GM21360 (cell line): ENCODE measurements around the gene GIMAP2.
A peak's percentile ranks its signal among the peaks of the same experiment; 100 is the strongest.
"Not testable (repeated sequence)": the region's sequence is repeated elsewhere in the genome, so short reads cannot be mapped to it uniquely, and the experiment has no call there.

Experiments used
- ATAC-seq: cut with Tn5 transposase; IDR thresholded peaks from one replicate; pipeline ENCODE4 v1.9.1; 2021; ENCODE audit warnings: mild to moderate bottlenecking, moderate library complexity; ENCODE audit not compliant: unreplicated experiment

GIMAP2 gene

DNA sequence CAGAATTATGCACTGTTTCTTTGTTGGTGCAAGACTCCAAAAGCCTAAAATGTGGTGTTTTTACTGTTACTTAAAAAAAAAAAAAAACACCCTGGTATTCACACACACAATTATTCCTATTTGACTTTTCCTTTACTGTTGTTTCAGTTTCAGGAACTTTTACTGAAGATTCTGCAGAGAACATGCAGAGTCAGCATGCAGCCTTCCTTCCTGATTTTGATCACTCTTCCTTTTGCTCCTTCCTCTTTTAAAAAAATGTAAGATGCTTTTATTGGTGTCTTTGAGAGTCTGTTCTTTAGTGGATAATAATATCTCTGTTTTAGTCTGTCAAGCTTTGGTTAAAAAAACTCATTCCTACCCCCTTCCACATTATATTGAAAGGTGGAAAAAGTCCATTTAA is 9.2 kb upstream of the GIMAP2 start:
- not testable (repeated sequence) for ATAC-seq

DNA sequence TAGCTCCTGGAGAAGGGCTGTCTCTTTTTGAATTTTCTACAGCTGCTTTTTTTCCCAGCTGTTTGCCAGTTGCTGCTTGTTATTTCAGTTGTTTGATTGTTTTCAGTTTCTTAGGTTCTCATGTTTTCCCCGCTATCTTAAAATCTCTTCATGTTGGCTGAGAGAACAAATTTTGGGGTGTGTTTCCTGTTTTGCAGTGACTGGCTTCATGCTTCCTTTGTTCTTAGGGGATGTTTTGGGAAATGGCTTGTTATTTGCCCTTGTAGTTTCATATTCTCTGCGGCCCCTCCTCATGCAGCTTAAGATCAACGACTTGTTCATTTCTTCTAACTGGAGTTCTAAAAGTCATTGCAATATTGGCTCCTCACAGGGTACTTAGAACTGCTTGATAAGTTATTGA is 8.7 kb upstream of the GIMAP2 start:
- not testable (repeated sequence) for ATAC-seq

DNA sequence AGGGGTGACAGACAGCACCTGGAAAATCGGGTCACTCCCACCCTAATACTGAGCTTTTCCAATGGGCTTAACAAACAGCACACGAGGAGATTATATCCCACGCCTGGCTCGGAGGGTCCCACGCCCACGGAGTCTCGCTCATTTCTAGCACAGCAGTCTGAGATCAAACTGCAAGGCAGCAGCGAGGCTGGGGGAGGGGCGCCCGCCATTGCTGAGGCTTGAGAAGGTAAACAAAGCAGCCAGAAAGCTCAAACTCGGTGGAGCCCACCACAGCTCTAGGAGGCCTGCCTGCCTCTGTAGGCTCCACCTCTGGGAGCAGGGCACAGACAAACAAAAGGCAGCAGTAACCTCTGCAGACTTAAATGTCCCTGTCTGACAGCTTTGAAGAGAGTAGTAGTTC is 6.9 kb upstream of the GIMAP2 start:
- ATAC-seq = not testable (repeated sequence)

DNA sequence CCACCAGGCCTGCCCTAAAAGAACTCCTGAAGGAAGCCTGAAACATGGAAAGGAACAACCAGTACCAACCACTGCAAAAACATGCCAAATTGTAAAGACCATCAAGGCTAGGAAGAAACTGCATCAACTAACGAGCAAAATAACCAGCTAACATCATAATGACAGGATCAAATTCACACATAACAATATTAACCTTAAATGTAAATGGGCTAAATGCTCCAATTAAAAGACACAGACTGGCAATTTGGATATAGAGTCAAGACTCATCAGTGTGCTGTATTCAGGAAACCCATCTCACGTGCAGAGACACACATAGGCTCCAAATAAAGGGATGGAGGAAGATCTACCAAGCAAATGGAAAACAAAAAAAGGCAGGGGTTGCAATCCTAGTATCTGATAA is 5.1 kb upstream of the GIMAP2 start:
- not testable (repeated sequence) for ATAC-seq

DNA sequence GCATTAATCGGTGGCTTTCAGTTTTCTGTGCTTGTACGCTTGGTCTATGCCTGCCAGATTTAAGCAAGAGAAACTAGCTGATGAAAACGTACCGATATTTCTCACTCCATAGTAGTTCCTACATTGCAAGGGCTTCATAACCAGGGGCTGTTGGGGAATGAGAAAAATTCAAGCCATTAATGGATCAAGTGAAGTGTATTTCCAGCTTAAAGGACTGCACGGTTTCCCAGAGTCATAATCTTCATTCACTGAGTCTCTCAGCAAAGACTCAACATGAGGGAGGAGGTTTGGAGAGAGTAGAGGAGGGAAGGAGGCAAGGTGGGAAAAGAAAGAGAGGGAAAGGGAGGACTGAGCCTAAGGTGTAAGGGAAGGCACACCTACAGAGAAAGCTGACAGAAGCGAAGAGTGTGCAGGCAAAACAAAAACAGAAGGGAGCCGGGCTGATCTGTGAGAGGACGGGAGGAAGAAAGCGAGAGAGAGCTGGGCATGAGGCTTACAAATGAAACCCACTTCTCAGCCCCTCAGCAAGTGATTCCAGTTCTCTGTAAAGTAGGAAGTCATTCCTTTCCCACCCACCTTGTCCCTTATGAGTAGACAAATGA is 625 bp downstream of the GIMAP2 start:
- peak; percentile 32 for ATAC-seq

DNA sequence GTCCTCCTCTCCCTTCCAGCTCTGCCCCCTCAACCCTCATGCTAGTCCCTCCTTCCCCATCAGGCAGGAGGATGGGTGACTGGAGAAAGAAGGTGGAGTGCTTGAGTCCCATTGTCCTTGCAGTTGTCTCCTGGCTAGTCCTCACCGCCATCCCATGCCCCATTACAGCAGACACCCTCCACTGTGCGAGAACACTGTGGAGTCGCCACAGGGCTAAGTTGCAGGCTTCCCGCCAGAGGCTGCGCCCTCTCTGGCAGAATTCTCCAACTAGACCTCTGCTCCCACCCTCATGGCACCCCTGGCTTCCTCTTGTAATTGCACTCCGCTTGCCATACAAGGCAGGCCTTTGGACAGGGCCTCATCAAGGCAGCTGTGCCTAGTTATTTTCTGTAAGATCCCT is 3.1 kb downstream of the GIMAP2 start:
- no peak for ATAC-seq

DNA sequence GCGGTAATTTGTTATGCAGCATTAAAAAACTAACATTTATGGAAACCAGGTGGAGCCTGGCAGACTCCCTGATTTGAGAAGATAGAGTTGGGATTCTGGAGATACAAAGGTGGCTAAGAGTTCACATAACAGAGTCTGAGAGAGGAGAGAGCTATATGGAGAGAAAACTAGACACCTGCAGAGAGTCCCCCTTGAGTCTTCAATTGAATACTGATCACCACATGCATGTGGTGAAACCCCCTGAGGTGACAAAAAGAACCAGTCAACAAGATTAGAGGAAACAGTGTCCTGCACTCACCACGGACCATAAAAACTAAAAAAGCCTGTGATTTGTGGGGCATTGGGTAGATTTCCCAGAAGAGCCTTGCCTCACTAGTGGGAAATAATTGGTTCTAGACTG is 10.1 kb downstream of the GIMAP2 start:
- ATAC-seq = no peak

DNA sequence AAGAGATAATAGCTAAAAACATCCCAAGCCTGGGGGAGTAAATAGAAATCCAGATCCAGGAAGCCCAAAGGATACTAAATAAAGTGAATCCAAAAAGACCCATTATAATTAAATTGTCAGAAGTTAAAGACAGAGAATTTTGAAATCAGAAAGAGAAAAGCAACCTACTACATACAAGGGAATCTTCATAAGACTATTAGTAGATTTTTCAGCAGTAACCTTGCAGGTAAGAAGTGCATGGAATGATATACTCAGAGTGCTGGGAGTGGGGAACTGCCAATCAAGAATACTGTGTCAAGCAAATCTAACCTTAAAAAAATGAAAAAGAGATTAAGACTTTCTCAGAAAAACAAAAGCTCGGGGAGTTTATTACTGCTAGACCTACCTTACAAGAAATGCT is 17.7 kb downstream of the GIMAP2 start:
- ATAC-seq = no peak

DNA sequence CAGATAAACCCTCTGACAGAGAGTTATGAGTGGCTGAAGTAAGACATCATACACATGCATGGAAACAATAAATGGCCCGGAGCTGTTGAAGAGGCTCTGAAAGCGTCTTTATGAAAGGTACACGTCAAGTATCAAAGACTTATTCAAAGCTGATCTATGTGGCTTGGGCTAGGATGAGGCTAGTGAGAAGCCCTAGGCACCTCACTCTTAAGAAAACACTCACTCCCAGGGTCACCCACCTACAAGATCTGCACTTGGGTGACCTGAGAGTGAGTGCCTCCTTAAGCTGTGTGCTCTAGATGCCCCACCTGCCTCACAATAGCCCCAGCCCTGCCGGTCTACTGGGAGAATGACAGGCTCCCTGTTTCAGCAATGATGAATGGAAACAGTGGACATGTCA is 29.8 kb downstream of the GIMAP2 start:
- no peak for ATAC-seq

DNA sequence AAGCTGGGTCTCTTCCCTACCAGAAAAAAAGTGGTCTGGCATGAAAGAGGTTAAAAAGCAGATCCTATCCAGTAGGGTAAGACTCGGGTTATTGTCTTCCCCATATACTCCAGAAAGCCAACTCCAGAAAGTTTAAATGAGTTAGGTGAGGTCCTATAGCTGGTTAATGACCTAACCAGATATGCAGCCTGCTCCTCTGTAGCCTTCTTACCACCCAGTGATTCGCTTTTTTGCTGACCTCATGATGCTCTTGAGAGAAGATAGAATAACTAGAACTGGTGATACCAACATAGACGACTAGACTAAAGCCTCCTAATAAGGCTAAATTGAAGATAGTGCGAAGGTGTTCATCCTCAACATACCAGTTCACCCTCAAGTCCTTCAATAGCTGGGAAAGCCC is 30.2 kb downstream of the GIMAP2 start:
- no peak for ATAC-seq

DNA sequence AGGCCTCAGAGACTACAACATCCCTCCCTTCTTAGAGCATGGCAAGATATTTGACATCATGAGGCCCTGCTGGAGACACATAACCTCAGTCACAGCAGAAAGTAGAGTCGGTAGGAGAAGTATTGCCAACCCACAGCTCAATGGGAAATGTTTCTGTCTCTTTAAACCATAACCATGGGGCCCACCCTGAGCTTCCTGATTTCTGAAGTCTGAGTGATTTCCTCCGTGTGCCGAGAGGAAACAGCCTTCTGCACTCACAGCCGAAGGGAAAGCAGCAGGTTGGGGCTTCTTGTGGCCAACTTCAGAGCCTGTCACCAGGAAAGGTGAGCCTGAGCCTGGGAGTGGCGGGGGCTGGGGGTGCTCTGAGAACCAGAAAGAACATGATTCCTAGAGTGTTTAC is 30.9 kb downstream of the GIMAP2 start, which contains the start of gene GIMAP1:
Gene GIMAP1 (plus strand): TSS at position 246 of the 400 bp plus-strand sequence. CDS start 2,435 bp downstream, outside the sequence.
- peak; percentile 62 for ATAC-seq

DNA sequence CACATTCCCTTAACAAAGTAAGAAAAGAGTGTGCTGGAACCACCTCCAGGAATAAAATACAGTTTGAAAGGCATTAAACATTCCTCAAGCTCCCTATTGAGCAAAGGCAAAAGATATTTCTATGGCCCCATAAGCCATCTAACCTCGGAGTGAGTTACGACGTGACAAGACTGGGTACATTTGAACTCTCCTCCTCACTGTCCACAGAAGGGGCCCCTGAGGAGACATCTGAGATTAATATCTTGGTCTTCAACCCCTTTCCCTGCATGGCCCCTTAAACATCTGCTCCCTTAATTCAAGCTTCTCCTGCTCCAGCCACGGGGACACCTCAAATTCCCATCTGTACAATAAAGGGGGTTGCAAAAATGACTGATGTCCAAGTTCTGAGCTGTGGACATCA is 31.4 kb downstream of the GIMAP2 start:
- ATAC-seq = no peak

DNA sequence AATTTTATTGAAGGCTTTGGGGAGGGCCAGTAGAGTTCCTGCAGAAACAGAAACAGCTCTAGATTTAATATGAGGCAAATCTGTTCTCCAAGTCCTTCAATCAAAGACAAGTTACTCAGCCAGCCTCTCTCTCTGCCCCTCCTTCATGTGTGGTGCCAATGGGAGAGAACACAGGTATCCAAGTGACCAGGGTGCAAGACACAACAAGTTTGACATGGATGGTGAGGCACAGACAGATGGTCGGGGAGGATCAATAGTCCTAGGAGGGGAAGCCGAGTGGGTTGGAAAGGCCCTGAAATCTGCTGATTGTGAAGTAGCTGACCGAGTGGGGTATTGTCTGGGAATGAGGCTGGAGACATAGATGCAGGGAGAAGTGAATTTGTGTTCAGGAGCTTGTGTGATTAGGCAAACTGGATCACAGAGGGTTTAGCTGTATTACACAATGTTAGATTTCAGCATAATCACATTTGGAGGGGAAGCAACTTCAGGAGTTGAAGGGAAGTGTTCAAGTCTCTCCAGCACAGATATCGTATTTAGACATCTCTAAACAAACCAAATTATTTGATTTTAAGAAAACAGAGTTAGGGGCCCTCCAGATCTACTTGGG is 32.4 kb downstream of the GIMAP2 start:
- ATAC-seq = no peak

DNA sequence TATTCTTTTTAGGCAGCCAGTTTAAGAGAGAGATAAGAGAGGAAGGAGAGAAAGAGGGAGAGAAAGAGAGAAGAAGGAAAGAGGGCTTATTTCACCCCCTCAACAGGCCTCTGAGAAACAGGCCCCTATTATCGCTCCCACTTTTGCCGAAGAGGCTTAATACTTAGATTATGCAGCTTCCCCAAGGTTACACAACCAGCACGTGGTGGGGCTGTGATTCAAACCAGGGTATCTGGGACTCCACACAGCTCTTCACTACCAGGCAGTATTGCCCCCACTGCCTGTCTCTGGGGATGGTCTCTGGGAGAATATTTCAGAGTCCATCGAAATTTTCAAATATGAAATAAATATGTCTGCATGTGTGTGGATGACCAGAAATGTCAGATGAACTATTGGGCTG is 33.9 kb downstream of the GIMAP2 start:
- ATAC-seq = no peak

DNA sequence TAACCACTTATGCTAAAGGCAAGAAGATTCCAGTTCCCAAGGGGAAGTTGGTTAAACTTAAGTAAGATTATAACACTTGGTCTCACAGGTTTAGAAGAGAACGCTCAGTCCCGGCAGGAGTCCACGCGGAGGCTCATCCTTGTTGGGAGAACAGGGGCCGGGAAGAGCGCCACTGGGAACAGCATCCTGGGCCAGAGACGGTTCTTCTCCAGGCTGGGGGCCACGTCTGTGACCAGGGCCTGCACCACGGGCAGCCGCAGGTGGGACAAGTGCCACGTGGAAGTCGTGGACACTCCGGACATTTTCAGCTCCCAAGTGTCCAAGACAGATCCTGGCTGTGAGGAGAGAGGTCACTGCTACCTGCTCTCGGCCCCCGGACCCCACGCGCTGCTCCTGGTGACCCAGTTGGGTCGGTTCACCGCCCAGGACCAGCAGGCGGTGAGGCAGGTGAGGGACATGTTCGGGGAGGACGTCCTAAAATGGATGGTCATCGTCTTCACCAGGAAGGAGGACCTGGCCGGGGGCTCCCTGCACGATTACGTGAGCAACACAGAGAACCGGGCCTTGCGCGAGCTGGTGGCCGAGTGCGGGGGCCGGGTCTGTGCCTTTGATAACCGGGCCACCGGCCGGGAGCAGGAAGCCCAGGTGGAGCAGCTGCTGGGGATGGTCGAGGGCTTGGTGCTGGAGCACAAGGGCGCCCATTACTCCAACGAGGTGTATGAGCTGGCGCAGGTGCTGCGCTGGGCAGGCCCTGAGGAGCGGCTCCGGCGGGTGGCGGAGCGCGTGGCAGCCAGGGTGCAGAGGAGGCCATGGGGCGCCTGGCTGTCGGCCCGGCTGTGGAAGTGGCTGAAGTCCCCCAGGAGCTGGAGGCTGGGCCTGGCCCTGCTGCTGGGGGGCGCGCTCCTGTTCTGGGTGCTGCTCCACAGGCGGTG is 34.7 kb downstream of the GIMAP2 start:
- no peak for ATAC-seq

DNA sequence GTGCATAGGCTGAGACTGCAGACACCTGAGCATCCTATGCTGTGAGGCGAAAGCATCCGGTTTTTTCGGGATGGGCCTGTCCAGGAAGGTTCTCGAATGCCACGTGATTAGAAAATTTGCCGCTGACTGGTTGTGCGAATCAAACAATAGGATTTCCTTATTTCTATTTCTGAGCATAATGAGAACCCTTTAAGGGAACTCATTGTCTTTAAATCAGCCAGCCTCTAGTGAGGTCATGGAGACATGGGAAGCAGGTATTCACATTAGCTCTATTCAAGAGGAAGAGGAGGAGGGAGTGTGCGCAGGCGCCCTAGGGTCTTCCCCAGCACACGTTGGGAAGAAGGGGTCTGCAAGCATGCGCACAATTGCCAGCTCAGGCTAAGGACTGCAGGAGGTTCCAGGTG is 36.5 kb downstream of the GIMAP2 start:
- no peak for ATAC-seq

DNA sequence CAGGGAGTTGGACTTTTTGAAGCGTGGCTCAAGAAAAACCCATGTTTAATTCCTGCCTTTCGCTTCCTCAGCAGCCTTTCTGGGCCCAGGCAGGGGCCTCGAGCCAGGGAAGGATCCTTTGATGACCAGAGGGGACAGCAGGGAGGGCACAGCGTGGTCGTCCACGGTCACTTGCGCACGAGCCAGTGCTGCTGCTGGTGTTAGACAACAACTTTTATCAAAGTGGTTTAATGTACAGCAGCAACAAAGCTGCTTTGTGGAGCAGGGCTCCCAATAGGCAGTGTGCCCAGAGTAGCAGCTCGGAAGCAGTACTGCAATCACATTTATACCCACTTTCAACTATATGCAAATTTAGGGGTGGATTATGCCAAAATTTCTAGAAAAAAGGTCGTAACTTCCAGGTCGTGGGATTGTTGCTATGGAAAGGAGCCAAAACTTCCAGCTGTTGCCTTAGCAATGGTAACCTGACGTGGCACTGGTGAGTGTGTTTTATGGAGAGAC is 37.0 kb downstream of the GIMAP2 start:
- no peak for ATAC-seq

DNA sequence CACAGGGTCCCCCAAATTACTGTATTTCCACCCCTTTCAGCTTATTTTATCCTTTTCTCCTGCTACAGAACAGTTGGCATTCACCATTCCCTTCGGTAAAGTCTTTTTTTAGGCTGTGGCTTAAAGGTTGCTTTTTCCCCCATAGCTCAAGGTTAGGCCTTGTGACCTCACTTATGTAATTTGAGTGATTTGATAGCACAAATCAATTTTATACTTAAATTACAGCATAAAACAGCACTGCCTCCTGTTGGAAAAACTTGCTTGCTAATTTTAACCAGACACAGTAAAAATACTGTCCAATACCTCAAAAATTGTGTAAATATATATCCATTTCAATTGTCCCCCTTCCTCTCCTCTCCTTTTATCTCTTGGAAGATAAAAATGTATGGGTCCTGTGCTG is 38.0 kb downstream of the GIMAP2 start:
- no peak for ATAC-seq

DNA sequence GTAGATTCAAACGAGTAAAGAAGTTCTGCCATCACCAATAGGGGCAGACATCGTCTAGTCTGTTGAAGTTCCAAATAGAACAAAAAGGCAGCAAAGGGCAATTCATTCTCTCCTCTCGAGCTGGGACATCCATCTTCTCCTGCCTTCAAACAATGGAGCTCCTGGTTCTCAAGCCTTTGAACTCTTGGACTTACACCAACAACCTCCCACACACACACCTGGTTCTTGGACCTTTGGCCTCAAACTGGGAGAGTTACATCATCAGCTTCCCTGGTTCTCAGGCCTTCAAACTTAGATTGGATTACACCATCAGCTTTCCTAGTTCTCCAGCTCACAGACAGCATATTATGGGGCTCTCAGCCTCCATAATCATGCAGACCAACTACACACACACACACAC is 41.9 kb downstream of the GIMAP2 start:
- no peak for ATAC-seq

DNA sequence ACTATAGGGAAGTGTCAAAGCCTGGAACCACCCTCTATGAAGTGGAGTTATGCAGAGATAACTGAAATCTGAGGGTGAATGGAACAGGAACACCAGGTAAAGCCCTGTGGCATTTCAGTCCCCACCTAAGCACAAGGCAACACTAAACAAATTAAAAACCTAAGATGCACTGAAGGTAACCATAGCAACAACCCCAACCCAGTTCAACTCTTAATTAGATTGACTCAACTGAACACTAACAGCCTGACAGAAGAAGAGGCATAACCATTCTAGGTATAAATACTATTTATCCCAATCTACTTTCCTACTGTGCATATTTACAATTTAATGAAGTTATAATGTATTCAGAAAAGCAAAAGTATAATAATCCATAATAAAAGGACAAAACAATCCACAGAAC is 42.5 kb downstream of the GIMAP2 start:
- ATAC-seq = no peak

DNA sequence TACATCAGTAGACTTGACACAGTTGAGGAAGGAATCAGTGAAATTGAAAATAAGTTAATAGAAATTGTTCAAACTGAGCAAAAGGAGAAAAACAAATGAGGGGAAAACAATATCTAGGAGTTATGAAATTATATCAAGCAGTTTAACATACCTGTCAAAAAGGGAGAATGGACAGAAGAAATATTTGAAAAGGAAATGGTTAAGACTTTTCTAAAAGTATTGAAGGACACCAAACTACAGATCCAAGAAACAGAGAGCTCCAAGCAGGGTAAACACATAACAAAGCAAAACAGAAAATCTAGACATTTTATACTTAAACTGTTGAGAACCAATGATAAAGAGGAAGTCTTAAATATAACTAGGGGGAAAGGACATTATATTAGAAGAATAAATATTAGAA is 43.1 kb downstream of the GIMAP2 start:
- no peak for ATAC-seq

DNA sequence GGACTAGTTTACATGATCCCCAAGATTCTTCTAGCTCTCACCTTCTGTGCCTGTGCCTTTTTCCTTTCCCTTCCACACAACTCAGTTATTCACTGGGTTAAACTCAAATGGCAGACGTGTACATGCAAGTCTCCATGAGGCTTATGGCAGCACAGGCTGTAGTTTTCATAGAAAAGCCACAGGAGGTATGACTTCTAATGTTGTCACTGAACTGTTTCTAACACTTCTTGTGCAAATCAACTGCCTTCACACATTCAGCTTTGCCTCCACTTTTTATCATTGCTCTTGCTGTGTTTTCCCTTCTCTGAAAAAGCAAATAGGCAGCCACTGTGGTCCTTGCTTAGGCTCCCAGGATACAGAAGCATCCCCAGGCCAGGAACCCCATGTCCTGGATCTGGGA is 46.4 kb downstream of the GIMAP2 start:
- ATAC-seq = no peak
